ENCODE data around the gene ZNF184.
"Not testable (repeated sequence)": the region's sequence is repeated elsewhere in the genome, so short reads cannot be mapped to it uniquely, and the experiment has no call there.

Gene ZNF184

DNA sequence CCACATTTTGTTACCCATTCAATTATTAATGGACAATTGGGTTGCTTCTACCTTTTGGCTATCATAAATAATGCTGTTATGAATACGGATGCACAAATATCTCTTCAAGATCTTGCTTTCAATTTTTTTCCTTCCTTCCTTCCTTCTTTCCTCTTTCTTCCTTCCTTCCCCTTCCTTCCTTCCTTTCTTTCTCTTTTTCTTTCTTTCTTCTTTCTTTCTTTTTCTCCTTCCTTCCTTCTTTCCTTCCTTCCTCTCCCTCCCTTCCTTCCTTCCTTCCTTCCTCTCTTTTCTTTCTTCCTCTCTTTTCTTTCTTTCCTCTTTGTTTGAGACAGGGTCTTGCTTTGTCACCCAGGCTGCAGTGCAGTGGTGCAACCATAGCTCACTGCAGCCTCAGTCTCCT lies 39.2 kb downstream of the ZNF184 start:
- no peaks in the 10 kb centered on the region for H3K36me3 ChIP-seq
- TF ChIP-seq, protein P1, sequence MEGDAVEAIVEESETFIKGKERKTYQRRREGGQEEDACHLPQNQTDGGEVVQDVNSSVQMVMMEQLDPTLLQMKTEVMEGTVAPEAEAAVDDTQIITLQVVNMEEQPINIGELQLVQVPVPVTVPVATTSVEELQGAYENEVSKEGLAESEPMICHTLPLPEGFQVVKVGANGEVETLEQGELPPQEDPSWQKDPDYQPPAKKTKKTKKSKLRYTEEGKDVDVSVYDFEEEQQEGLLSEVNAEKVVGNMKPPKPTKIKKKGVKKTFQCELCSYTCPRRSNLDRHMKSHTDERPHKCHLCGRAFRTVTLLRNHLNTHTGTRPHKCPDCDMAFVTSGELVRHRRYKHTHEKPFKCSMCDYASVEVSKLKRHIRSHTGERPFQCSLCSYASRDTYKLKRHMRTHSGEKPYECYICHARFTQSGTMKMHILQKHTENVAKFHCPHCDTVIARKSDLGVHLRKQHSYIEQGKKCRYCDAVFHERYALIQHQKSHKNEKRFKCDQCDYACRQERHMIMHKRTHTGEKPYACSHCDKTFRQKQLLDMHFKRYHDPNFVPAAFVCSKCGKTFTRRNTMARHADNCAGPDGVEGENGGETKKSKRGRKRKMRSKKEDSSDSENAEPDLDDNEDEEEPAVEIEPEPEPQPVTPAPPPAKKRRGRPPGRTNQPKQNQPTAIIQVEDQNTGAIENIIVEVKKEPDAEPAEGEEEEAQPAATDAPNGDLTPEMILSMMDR (IDR thresholded peaks at IDR 0.05; ENCODE audit: low read depth, low read length) = no peak
- H3K4me3 ChIP-seq (ENCODE audit: low read depth, low read length) = no peak overlapping the region
- H3K27me3 ChIP-seq = no peaks in the 10 kb centered on the region
- H3K9me3 ChIP-seq = no peaks in the 10 kb centered on the region
- no peaks in the 10 kb centered on the region for H3K4me1 ChIP-seq
- no peak for DNase-seq

DNA sequence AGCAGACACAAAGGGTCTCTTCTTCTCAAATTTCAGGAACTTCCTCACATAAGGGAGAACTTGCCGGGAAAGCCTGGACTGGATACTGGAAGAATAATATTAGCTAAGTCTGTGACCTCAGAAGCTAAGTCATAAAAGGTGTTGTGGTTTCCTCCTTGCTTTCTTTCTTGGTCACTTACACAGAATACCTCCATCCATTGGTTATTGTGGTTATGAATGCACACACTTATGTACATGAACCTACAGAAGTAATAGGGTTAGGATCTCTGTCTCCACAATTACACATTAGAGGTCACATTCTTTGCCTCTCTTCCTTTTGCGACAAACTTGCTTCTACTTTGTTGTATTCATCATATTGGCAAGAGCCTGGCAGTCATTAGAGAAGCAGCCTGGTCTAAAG lies 43.9 kb downstream of the ZNF184 start:
- 0 out of 2 replicates have a peak, but pooled peaks cover 1% of the 10 kb centered on the region for H3K27me3 ChIP-seq
- TF ChIP-seq, protein P1 (IDR thresholded peaks at IDR 0.05; ENCODE audit: low read depth, low read length) = no peak
- H3K9me3 ChIP-seq = no peaks in the 10 kb centered on the region
- H3K4me1 ChIP-seq = no peaks in the 10 kb centered on the region
- H3K4me3 ChIP-seq (ENCODE audit: low read depth, low read length) = no peak overlapping the region
- no peaks in the 10 kb centered on the region for H3K36me3 ChIP-seq
- no peak for DNase-seq

- Histone ChIP-seq H3K4me1 (no peaks in the 10 kb centered on the region), H3K9me3 (no peaks in the 10 kb centered on the region), H3K36me3 (no peaks in the 10 kb centered on the region), H3K27me3 (0 out of 2 replicates have a peak, but pooled peaks cover 3% of the 10 kb centered on the region), H3K4me3 (ENCODE audit: low read depth, low read length) (no peak overlapping the region)
- no peak for DNase-seq
- TF ChIP-seq, protein P1 (IDR thresholded peaks at IDR 0.05; ENCODE audit: low read depth, low read length) = no peak
These were observed 44.4 kb downstream of the ZNF184 start for GRCh38 chr6:27428502-27428901.

DNA sequence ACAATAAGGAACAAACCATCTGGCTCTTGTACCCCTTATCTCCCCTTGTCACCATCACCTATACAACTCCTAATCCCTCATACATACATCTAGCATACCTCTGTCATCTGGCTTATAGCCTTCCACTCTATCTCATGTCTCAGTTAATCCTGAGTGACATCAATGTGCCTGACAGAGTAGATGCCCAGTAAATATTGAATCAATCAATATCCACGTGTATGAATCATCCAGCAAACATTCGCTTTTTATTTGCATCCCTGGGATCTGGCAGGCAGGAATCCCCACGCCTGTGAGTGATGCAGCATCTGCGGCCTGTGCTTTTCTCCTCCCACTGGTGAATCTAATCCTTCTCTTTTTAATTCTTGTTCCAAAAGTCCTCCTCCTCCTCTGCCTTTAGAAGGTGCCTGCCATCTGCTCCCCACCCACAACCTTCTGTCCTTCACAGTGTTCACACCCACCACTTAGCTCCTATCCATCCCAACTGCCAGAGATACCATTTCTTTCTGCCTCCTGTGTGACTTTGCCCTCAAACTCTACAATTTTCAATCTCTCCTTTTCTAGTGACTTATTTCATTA lies 46.8 kb downstream of the ZNF184 start:
- H3K4me1 ChIP-seq = no peaks in the 10 kb centered on the region
- DNase-seq = no peak
- no peaks in the 10 kb centered on the region for H3K36me3 ChIP-seq
- TF ChIP-seq, protein P1 (IDR thresholded peaks at IDR 0.05; ENCODE audit: low read depth, low read length) = no peak
- 0 out of 2 replicates have a peak, but pooled peaks cover 3% of the 10 kb centered on the region for H3K27me3 ChIP-seq
- no peak overlapping the region for H3K4me3 ChIP-seq (ENCODE audit: low read depth, low read length)
- no peaks in the 10 kb centered on the region for H3K9me3 ChIP-seq

GRCh38 chr6:27424851-27425250 lies 48.1 kb downstream of the ZNF184 start:
- not testable (repeated sequence) for H3K9me3 ChIP-seq; H3K27me3 ChIP-seq; DNase-seq; H3K4me1 ChIP-seq; H3K36me3 ChIP-seq; H3K4me3 ChIP-seq (ENCODE audit: low read depth, low read length)

DNA sequence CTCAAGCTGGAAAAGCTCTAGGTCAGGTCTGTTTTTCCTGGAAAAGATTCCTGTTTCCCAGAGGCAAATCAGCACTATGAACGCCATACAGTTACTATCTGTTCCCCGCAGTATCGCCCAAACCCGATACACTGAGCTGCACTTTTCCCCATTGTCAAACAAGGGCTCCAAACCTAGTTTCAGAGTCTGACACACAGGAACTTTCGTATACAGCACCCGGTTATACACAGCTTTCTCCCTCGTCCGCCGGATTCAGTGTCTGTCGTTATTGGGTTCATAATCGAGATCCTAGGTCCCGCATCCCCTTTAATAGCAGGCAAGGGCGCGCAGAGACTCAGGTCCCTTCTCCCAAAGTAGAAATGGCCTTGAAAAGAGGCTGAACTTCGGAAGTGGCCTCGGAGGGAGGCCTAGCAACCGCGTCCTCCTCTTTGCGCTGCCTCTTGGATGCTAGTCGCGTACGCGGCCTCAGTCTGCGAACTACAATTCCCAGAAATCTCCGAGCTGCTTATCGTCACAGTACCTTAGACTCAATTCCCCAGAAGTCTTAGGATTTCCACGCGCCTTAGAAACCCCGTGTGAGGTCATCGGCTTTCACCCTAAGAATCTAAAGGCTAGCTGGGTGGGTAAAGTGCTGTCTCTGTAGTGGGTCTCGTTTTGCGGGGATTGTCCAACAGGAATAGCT lies 50.1 kb downstream of the ZNF184 start:
- TF ChIP-seq, protein P1 (IDR thresholded peaks at IDR 0.05; ENCODE audit: low read depth, low read length) = no peak
- Histone ChIP-seq H3K27me3 (peaks cover 3% of the 10 kb centered on the region; the same call in 1 of the 2 replicates), H3K4me3 (ENCODE audit: low read depth, low read length) (no peak overlapping the region), H3K4me1 (no peaks in the 10 kb centered on the region), H3K36me3 (no peaks in the 10 kb centered on the region), H3K9me3 (no peaks in the 10 kb centered on the region)
- DNase-seq = no peak

Measured in BE2C (cell line).